Omental fat pad (tissue), 4 donors: Measurements from ENCODE around the gene VAV2. TPM values are rescaled to one million over a fixed set of nuclear protein-coding genes. Genes with fewer than 3 reads are reported as not detected.
"Not testable (repeated sequence)": the region's sequence is repeated elsewhere in the genome, so short reads cannot be mapped to it uniquely, and the experiment has no call there.

Source experiments
- ATAC-seq: fragments of 150-250 bp; one replicate; pipeline ENCODE4 v1.9.1; 2016; ENCODE audit warnings: mild to moderate bottlenecking, moderate library complexity; ENCODE audit not compliant: low FRiP score
- DNase-seq: peaks from one replicate; pipeline ENCODE4 v3.0.0-alpha.2; 2019; ENCODE audit warnings: low spot score
- CTCF ChIP-seq, 3 donors: fragments of 450-650 bp; IDR thresholded peaks; one replicate each; pipeline ENCODE4 v1.5.1; 2016 to 2017; ENCODE audit warnings: antibody characterized with exemption in 3 of 3, mild to moderate bottlenecking in 3 of 3, moderate library complexity in 2 of 3
- total RNA-seq, 4 donors: library from RNA; depleted of rRNA; stranded (reverse); fragments of >200 nt; gene quantifications; one replicate each; pipeline ENCODE4 v1.1.0, GENCODE V29; 2016

Gene VAV2
- total RNA-seq, 4 donors from 2014 or later = 4.0 to 10.9 (median 6.2) TPM

GRCh38 chr9:133926165-133926856 is 65.8 kb downstream of the VAV2 start:
- DNase-seq (no peak), ATAC-seq (no peak)
- TF ChIP-seq CTCF (IDR thresholded peaks at IDR 0.05) = no peak

GRCh38 chr9:133924453-133924852 is 67.7 kb downstream of the VAV2 start:
- DNase-seq (no peak), ATAC-seq (no peak)
- no peak for TF ChIP-seq CTCF (IDR thresholded peaks at IDR 0.05)

GRCh38 chr9:133923608-133924007 is 68.5 kb downstream of the VAV2 start:
- not testable (repeated sequence) for DNase-seq

GRCh38 chr9:133921866-133922265 is 70.3 kb downstream of the VAV2 start:
- no peak for DNase-seq
- no peak for ATAC-seq
- no peak for TF ChIP-seq CTCF (IDR thresholded peaks at IDR 0.05)

More at GRCh38 chr9:133923608-133924007, 68.5 kb downstream of the VAV2 start:
- not testable (repeated sequence) for ATAC-seq

- DNase-seq (no peak), ATAC-seq (no peak)
- no peak for TF ChIP-seq CTCF (IDR thresholded peaks at IDR 0.05)
Measured at GRCh38 chr9:133920471-133920870, 71.7 kb downstream of the VAV2 start.

- DNase-seq = no peak
- ATAC-seq = no peak
- no peak for TF ChIP-seq CTCF (IDR thresholded peaks at IDR 0.05)
Measured at GRCh38 chr9:133919253-133920115, 72.6 kb downstream of the VAV2 start.

- ATAC-seq (no peak), DNase-seq (no peak)
- no peak for TF ChIP-seq CTCF (IDR thresholded peaks at IDR 0.05)
Measured at GRCh38 chr9:133918111-133918813, 73.9 kb downstream of the VAV2 start.
